ENCODE data around the gene RRAGB.
"Not testable (repeated sequence)": the region's sequence is repeated elsewhere in the genome, so short reads cannot be mapped to it uniquely, and the experiment has no call there.

RRAGB gene

GRCh38 chrX:55717521-55718497 lies at the start of gene RRAGB:
Gene RRAGB (plus strand): TSS chrX:55717749. CDS start chrX:55718328, 579 bp downstream.
- DNase-seq: peak; percentile 87 to 93

- no peak for DNase-seq
Observed at GRCh38 chrX:55668084-55668483, 49.5 kb upstream of the RRAGB start.

- not testable (repeated sequence) for DNase-seq
Observed at GRCh38 chrX:55688579-55688978, 29.0 kb upstream of the RRAGB start.

- DNase-seq: no peak
Observed at GRCh38 chrX:55695227-55696018, 22.1 kb upstream of the RRAGB start.

- no peak for DNase-seq
Observed at GRCh38 chrX:55697381-55697780, 20.2 kb upstream of the RRAGB start.

- no peak for DNase-seq
Observed at GRCh38 chrX:55702671-55703070, 14.9 kb upstream of the RRAGB start.

GRCh38 chrX:55703436-55703835 lies 14.1 kb upstream of the RRAGB start:
- not testable (repeated sequence) for DNase-seq

GRCh38 chrX:55705066-55705465 lies 12.5 kb upstream of the RRAGB start:
- DNase-seq: not testable (repeated sequence)

GRCh38 chrX:55709735-55710134 lies 7.8 kb upstream of the RRAGB start:
- DNase-seq: no peak

- no peak for DNase-seq
Observed at GRCh38 chrX:55710701-55711100, 6.8 kb upstream of the RRAGB start.

- DNase-seq: no peak
Observed at GRCh38 chrX:55713631-55714030, 3.9 kb upstream of the RRAGB start.

GRCh38 chrX:55714161-55714560 lies 3.4 kb upstream of the RRAGB start:
- DNase-seq: no peak

GRCh38 chrX:55715847-55716246 lies 1.7 kb upstream of the RRAGB start:
- no peak for DNase-seq

- no peak for DNase-seq
Observed at GRCh38 chrX:55716937-55717336, 612 bp upstream of the RRAGB start.

- no peak for DNase-seq
Observed at GRCh38 chrX:55731826-55732225, 14.3 kb downstream of the RRAGB start.

- no peak for DNase-seq
Observed at GRCh38 chrX:55738969-55739368, 21.4 kb downstream of the RRAGB start.

- no peak for DNase-seq
Observed at GRCh38 chrX:55742649-55743048, 25.1 kb downstream of the RRAGB start.

GRCh38 chrX:55748463-55748862 lies 30.9 kb downstream of the RRAGB start:
- not testable (repeated sequence) for DNase-seq

- DNase-seq: no peak
Observed at GRCh38 chrX:55750256-55750655, 32.7 kb downstream of the RRAGB start.

- DNase-seq: no peak
Observed at GRCh38 chrX:55754861-55755294, 37.3 kb downstream of the RRAGB start.

- no peak for DNase-seq
Observed at GRCh38 chrX:55758033-55758432, 40.5 kb downstream of the RRAGB start.

- no peak for DNase-seq
Observed at GRCh38 chrX:55759478-55759877, 41.9 kb downstream of the RRAGB start.

- no peak for DNase-seq
Observed at GRCh38 chrX:55767100-55767499, 49.6 kb downstream of the RRAGB start.

- DNase-seq: not testable (repeated sequence)
Observed at GRCh38 chrX:55774419-55774818, 56.9 kb downstream of the RRAGB start.

Measured in hippocampal formation (tissue), 2 donors.